Stomach (tissue), 19 donors: ENCODE measurements around the gene TANGO2. TPM values are rescaled to one million over a fixed set of nuclear protein-coding genes. Genes with fewer than 3 reads are reported as not detected.

Source experiments
- DNase-seq, 2 donors: peaks; one replicate each; pipeline versions ENCODE4 v3.0.0 to v3.0.0-alpha.2; 2013 to 2019
- H3K27ac ChIP-seq, 5 donors: fragments of 200-600 bp in 4 of 5; sonication (generic) in 4 of 5; one replicate each; pipeline ENCODE4 v1.5.1; 2013 to 2019; ENCODE audit warnings: mild to moderate bottlenecking in 1 of 5, moderate library complexity in 1 of 5
- H3K27me3 ChIP-seq, 3 donors: fragments of 200-600 bp; sonication (generic); one replicate each; pipeline ENCODE4 v1.5.1; 2017 to 2019; ENCODE audit warnings: mixed run types in 1 of 3
- H3K36me3 ChIP-seq, 4 donors: fragments of 200-600 bp; sonication (generic); 1 replicate in 3 of 4; 2 replicates in 1 of 4; pipeline ENCODE4 v1.5.1; 2016 to 2019
- H3K4me1 ChIP-seq, 4 donors: fragments of 200-600 bp; sonication (generic); one replicate each; pipeline ENCODE4 v1.5.1; 2016 to 2019
- H3K4me3 ChIP-seq, 4 donors: fragments of 200-600 bp; sonication (generic) in 3 of 4; one replicate each; pipeline ENCODE4 v1.5.1; 2016 to 2019; ENCODE audit warnings: mild to moderate bottlenecking in 1 of 4
- H3K9me3 ChIP-seq, 4 donors: fragments of 200-600 bp; sonication (generic); one replicate each; pipeline ENCODE4 v1.5.1; 2016 to 2019
- CTCF ChIP-seq, 7 experiments: fragments of 450-650 bp in 4 of 7; fragments of 200-600 bp in 3 of 7; sonication (generic) in 3 of 7; IDR thresholded peaks; one replicate each; pipeline ENCODE4 v1.5.1; 2016 to 2019; ENCODE audit warnings: antibody characterized with exemption in 7 of 7, control low read depth in 2 of 7, mild to moderate bottlenecking in 1 of 7
- EP300 ChIP-seq: sonication (generic); formaldehyde crosslinking; IDR thresholded peaks from one replicate; pipeline ENCODE4 v1.6.1; 2017; ENCODE audit warnings: antibody characterized with exemption
- POLR2A ChIP-seq, 4 donors: fragments of 450-650 bp; IDR thresholded peaks; one replicate each; pipeline ENCODE4 v1.6.1; 2016; ENCODE audit warnings: antibody characterized with exemption in 4 of 4, control low read depth in 2 of 4, mild to moderate bottlenecking in 1 of 4, moderate library complexity in 1 of 4
- POLR2AphosphoS5 ChIP-seq, 3 donors: sonication (generic); formaldehyde crosslinking; IDR thresholded peaks; one replicate each; pipeline ENCODE4 v1.6.1; 2016; ENCODE audit warnings: antibody characterized with exemption in 3 of 3
- WGBS, 5 donors: extraction: QIAGEN DNeasy Blood & Tissue Kit in 3 of 5; methylation state at CpG; one replicate each; pipeline versions ENCODE4 v1.1.5 to v1.1.7; 2013 to 2018; 5-methylcytosine and 5-hydroxymethylcytosine counted together
- intact Hi-C: fragments of 100-400 bp; cut with DNase I; formaldehyde crosslinking; loops from one replicate; pipeline ENCODE4 v1.15.1; 2023; ENCODE audit warnings: low total_unique reads
- long read RNA-seq, 10 donors: transcript quantifications; one replicate each; lab custom pipeline, GENCODE V29; 2026
- polyA plus RNA-seq, 3 donors: library from polyadenylated mRNA; stranded (reverse); fragments of 200-250 nt; gene quantifications; one replicate each; pipeline ENCODE4 v1.2.3, GENCODE V29; 2013
- total RNA-seq, 5 donors: library from RNA; depleted of rRNA; stranded (reverse); fragments of >200 nt; gene quantifications; one replicate each; pipeline versions ENCODE4 v1.1.0 to v1.2.3, GENCODE V29; 2014 to 2016
- donor health status: healthy with polysubstance abuse.
- donor health status: Bipolar disorder and iron deficiency.
- donor health status: healthy.

The TANGO2 gene
- total RNA-seq (10 to 100 TPM; 18.1 to 38.8 (median 27.2) TPM), polyA plus RNA-seq (10 to 100 TPM; 13.8 to 37.7 (median 26.0) TPM)
- long read RNA-seq, donor 1, partial matches to known transcripts: 0 of 1 reads
- long read RNA-seq, donor 1, other reads (novel, unspliced or antisense): 0 of 1 reads
- long read RNA-seq, donor 2, partial matches to known transcripts: 0 of 1 reads
- long read RNA-seq, donor 2, other reads (novel, unspliced or antisense): 0 of 1 reads
- long read RNA-seq, donor 3: 0 reads
- long read RNA-seq, donor 4: 0 reads
- long read RNA-seq, donor 5, partial matches to known transcripts: 0 of 1 reads
- long read RNA-seq, donor 5, other reads (novel, unspliced or antisense): 0 of 1 reads
- long read RNA-seq, donor 6, partial matches to known transcripts: 0 of 1 reads
- long read RNA-seq, donor 6, other reads (novel, unspliced or antisense): 0 of 1 reads
- long read RNA-seq, donor 7: 0 reads
- long read RNA-seq, donor 8, partial matches to known transcripts: 0 of 1 reads
- long read RNA-seq, donor 8, other reads (novel, unspliced or antisense): 0 of 1 reads
- long read RNA-seq, donor 9: 0 reads
- long read RNA-seq, donor 10: 0 reads

GRCh38 chr22:20020533-20021195 is at the start of gene TANGO2:
TSS of gene TANGO2 (plus strand) at chr22:20021110. CDS start at chr22:20036799, 15,689 bp downstream.
- intact Hi-C loops: no loop called here
- peaks cover 26 to 59% (median 49%) of the 10 kb centered on the region in 4 donors for H3K4me1 ChIP-seq

GRCh38 chr22:19971276-19972124 is 49.4 kb upstream of the TANGO2 start:
- WGBS, 5 donors: 52 to 64% (median 57%) methylated on average over 19 to 28 of the region's 28 CpGs
- peak in 1 of 2 donors; percentile 40 for DNase-seq

More at GRCh38 chr22:20020533-20021195, at the start of gene TANGO2:
- peak; percentile 69 to 93 (median 88) for TF ChIP-seq POLR2AphosphoS5 (IDR thresholded peaks at IDR 0.05)
- TF ChIP-seq POLR2A (IDR thresholded peaks at IDR 0.05): no peak
- no peak for TF ChIP-seq CTCF (IDR thresholded peaks at IDR 0.05)
- no peaks in the 10 kb centered on the region for H3K9me3 ChIP-seq
- H3K27ac ChIP-seq: peak within 1 kb of the TSS; percentile 89 to 96 (median 93)
- H3K4me3 ChIP-seq: peak within 1 kb of the TSS; percentile 85 to 96 (median 90)
- peaks cover 0 to 8% (median 5%) of the 10 kb centered on the region in 3 donors for H3K27me3 ChIP-seq
- DNase-seq: peak; percentile 96 to 98
- H3K36me3 ChIP-seq: peaks cover 0 to 12% (median 3%) of the 10 kb centered on the region in 4 donors
- WGBS, 5 donors: 0 to 1% (median 1%) methylated on average over 16 to 61 of the region's 61 CpGs

GRCh38 chr22:19972251-19972650 is 48.7 kb upstream of the TANGO2 start:
- Histone ChIP-seq H3K4me3 (no peak overlapping the region), H3K9me3 (no peaks in the 10 kb centered on the region), H3K27me3 (no peaks in the 10 kb centered on the region), H3K36me3 (peaks cover 0 to 65% (median 44%) of the 10 kb centered on the region in 4 donors), H3K4me1 (peaks cover 6 to 58% (median 37%) of the 10 kb centered on the region in 4 donors), H3K27ac (no peak overlapping the region)
- no peak for DNase-seq
- 88 to 94% (median 90%) methylated on average over 7 to 9 of the region's 9 CpGs for WGBS, 5 donors
- intact Hi-C loops: no loop called here
- TF ChIP-seq EP300 (no peak), POLR2A (IDR thresholded peaks at IDR 0.05) (no peak), POLR2AphosphoS5 (IDR thresholded peaks at IDR 0.05) (no peak), CTCF (IDR thresholded peaks at IDR 0.05) (no peak)

More at GRCh38 chr22:19971276-19972124, 49.4 kb upstream of the TANGO2 start:
- Histone ChIP-seq H3K4me1 (peaks cover 6 to 65% (median 37%) of the 10 kb centered on the region in 4 donors), H3K4me3 (no peak overlapping the region), H3K36me3 (peaks cover 0 to 71% (median 50%) of the 10 kb centered on the region in 4 donors), H3K9me3 (no peaks in the 10 kb centered on the region), H3K27me3 (no peaks in the 10 kb centered on the region), H3K27ac (peak overlapping the region in 3 of 5 donors; percentile 27 to 59 (median 54))
- intact Hi-C loops: no loop called here
- TF ChIP-seq CTCF (IDR thresholded peaks at IDR 0.05) (no peak), POLR2A (IDR thresholded peaks at IDR 0.05) (no peak), POLR2AphosphoS5 (IDR thresholded peaks at IDR 0.05) (no peak), EP300 (no peak)
